Measurements from ENCODE around the gene MGAT4C. TPM values are rescaled to one million over a fixed set of nuclear protein-coding genes. Genes with fewer than 3 reads are reported as not detected.

The MGAT4C gene
- total and polyA plus RNA-seq, 2 of the 8 experiments (the other 6 are each of a cell fraction or from before 2014, with no cell fraction given), result 1.6 to 2.5 TPM

- no peaks in the 10 kb centered on the region for H4K20me1 ChIP-seq (replicated peaks in 1 of 2; ENCODE audit: control insufficient read depth in 1 of 2, insufficient read depth in 2 of 2, low read length in 2 of 2)
- peak overlapping the region; percentile 71 for H3K4me2 ChIP-seq (ENCODE audit: insufficient read depth in 1 of 2, low read depth in 2 of 2, low read length in 2 of 2)
- H3K79me2 ChIP-seq (ENCODE audit: control insufficient read depth in 1 of 2, insufficient read depth in 2 of 2, low read length in 2 of 2), result no peaks in the 10 kb centered on the region
- H4K8ac ChIP-seq (ENCODE audit: extremely low read depth, insufficient read depth, low read length), result 0 out of 2 replicates have a peak overlapping the region, but pooled peaks have one; percentile 39
- H2BK120ac ChIP-seq (replicated peaks; ENCODE audit: low read depth, low read length), result no peak overlapping the region
- no peaks in the 10 kb centered on the region for H3K27me3 ChIP-seq (replicated peaks in 1 of 4; ENCODE audit: control insufficient read depth in 3 of 4, extremely low read depth in 1 of 4, insufficient read depth in 3 of 4, low read length in 3 of 4)
- DNase-seq (ENCODE audit: low read depth in 1 of 2, low spot score in 2 of 2), result peak; percentile 29 to 69
- peaks cover 0 to 14% (median 5%) of the 10 kb centered on the region in 4 experiments; a peak in 4 of 7 replicates for H3K4me1 ChIP-seq (replicated peaks in 1 of 4; ENCODE audit: control insufficient read depth in 3 of 4, insufficient read depth in 4 of 4, low read length in 3 of 4)
- 0 out of 2 replicates have a peak overlapping the region, but pooled peaks have one; percentile 80 for H2BK12ac ChIP-seq (ENCODE audit: low read depth, low read length)
- H3K18ac ChIP-seq (ENCODE audit: extremely low read depth, low read length), result peak overlapping the region; percentile 71; the same call in 1 of the 2 replicates
- 31% methylated on average over 33 of the region's 38 CpGs; no CpG with 5 or more reads in 1 of the 2 experiments for WGBS, 2 experiments (ENCODE audit: extremely low coverage in 1 of 2, insufficient coverage in 1 of 2, insufficient read length in 1 of 2, insufficient replicate concordance in 2 of 2, low coverage in 1 of 2, low lambda C conversion rate in 2 of 2, missing lambda C conversion rate in 1 of 2)
- TF ChIP-seq KDM4A (IDR thresholded peaks at IDR 0.05; ENCODE audit: low read depth, low read length, severe bottlenecking) (peak; percentile 49), ASH2L (IDR thresholded peaks at IDR 0.05; ENCODE audit: low read length) (peak; percentile 81), CTBP2 (IDR thresholded peaks at IDR 0.05; ENCODE audit: borderline replicate concordance, insufficient read depth, insufficient read length, low read length) (no peak), MAFK (IDR thresholded peaks at IDR 0.05; ENCODE audit: low read depth, low read length) (no peak)
- CTCF ChIA-PET (ENCODE audit: partially characterized antibody), result interaction anchor here (0.6 kb wide), 1 partner anchor 258 kb away, joined by 3 read pairs; no protein-coding TSS in a partner anchor
- H4K5ac ChIP-seq (ENCODE audit: insufficient read length, low read depth, low read length), result no peak overlapping the region
- H3K27ac ChIP-seq (ENCODE audit: low read depth, low read length), result no peak overlapping the region
- H3K14ac ChIP-seq (ENCODE audit: insufficient read length), result no peak overlapping the region
- H4K91ac ChIP-seq (replicated peaks; ENCODE audit: insufficient read length, low read length), result no peak overlapping the region
- no peaks in the 10 kb centered on the region for H3K9me3 ChIP-seq (ENCODE audit: insufficient read depth in 2 of 2, low read depth in 1 of 2, low read length in 1 of 2)
- no peak overlapping the region for H2BK5ac ChIP-seq (ENCODE audit: low read depth, low read length)
- no peak overlapping the region for H2AK5ac ChIP-seq (ENCODE audit: low read depth, low read length)
- peak overlapping the region; percentile 72; the same call in 1 of the 2 replicates for H2AFZ ChIP-seq (ENCODE audit: low read length)
- POLR2A ChIA-PET (ENCODE audit: partially characterized antibody), result interaction anchor here (0.8 kb wide), 1 partner anchor 10 kb away, joined by 3 read pairs; no protein-coding TSS in a partner anchor
- no peaks in the 10 kb centered on the region for H3K79me1 ChIP-seq (ENCODE audit: low read depth, low read length)
- FAIRE-seq, result no peak
- peak overlapping the region; percentile 41 to 61 (median 48) for H3K4me3 ChIP-seq (ENCODE audit: extremely low read depth in 1 of 4, insufficient read depth in 2 of 4, low read depth in 3 of 4, low read length in 4 of 4)
- H2BK15ac ChIP-seq (ENCODE audit: low read length), result no peak overlapping the region
- H3K36me3 ChIP-seq (ENCODE audit: control insufficient read depth in 2 of 4, insufficient read depth in 4 of 4, low read length in 3 of 4), result no peaks in the 10 kb centered on the region
- H2BK20ac ChIP-seq (ENCODE audit: low read length), result no peak overlapping the region
- H3K4ac ChIP-seq (replicated peaks; ENCODE audit: insufficient read length, low read depth, low read length), result no peak overlapping the region
- no peaks in the 10 kb centered on the region; the same call in 1 of the 2 replicates for H3K23me2 ChIP-seq (ENCODE audit: low read depth, low read length)
- H3K23ac ChIP-seq (ENCODE audit: insufficient read length), result no peak overlapping the region
- no peak overlapping the region for H3K56ac ChIP-seq (replicated peaks; ENCODE audit: insufficient read length, low read depth, low read length)
- H3K9ac ChIP-seq (replicated peaks in 1 of 4; ENCODE audit: extremely low read depth in 1 of 4, low read depth in 3 of 4, low read length in 3 of 4), result peak overlapping the region in 3 of 4 experiments; percentile 5 to 35 (median 8); a peak in 4 of 7 replicates
Observed at GRCh38 chr12:86264451-86265328, 8.5 kb upstream of the MGAT4C start.

All from H1 (cell line).